Embryonic facial prominence (tissue), 1 donor: ENCODE measurements around the gene ALDH3A2.

ENCODE experiments used
- DNase-seq: peaks from one replicate; pipeline ENCODE4 v3.0.0-alpha.2; 2016; ENCODE audit errors: extremely low spot score

The ALDH3A2 gene

GRCh38 chr17:19648475-19649273, at the start of gene ALDH3A2:
Gene ALDH3A2, plus strand, starts transcription at chr17:19648751. Its CDS starts 221 bp downstream, at chr17:19648972.
- DNase-seq = peak; percentile 81

DNA sequence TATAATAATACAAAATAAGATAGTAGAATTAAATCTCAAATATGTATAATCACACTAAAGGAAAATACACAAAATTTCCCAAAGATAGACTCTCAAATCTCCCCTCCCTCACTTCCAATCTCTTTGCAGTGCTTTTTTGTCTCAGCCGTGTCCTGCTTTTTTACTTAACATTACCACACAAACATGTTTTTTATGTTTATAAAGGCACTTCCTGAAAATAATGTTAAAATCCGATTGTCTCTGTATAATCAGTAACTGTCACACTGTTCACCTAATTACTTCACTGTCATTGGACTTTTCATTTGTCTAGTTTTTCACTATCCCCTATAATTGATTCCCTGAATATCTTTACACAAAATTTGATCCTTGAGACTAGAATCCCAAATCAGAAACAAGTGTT, 38.2 kb upstream of the ALDH3A2 start:
- DNase-seq = no peak

- no peak for DNase-seq
Observed at GRCh38 chr17:19610879-19611278, 37.7 kb upstream of the ALDH3A2 start.

- no peak for DNase-seq
Observed at GRCh38 chr17:19613979-19614378, 34.6 kb upstream of the ALDH3A2 start.

DNA sequence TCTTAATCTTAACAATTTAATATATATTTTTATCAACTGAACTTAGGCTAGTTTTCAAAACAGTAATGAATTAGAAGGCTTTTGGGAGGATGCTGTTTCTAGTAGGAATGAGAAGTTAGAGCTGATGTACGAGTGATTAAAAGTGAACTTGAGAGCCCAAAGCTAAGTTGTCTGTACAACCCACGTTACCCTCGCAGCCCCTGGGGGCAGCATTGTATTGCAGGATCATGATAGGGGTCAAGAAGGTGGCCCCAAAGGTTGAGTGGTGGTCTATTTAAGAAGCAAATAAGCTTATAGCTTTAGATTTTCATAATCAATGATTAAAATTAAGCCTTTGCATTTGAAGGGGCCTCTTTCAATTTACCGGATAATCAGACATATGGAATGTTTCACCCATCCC, 33.7 kb upstream of the ALDH3A2 start:
- no peak for DNase-seq

DNA sequence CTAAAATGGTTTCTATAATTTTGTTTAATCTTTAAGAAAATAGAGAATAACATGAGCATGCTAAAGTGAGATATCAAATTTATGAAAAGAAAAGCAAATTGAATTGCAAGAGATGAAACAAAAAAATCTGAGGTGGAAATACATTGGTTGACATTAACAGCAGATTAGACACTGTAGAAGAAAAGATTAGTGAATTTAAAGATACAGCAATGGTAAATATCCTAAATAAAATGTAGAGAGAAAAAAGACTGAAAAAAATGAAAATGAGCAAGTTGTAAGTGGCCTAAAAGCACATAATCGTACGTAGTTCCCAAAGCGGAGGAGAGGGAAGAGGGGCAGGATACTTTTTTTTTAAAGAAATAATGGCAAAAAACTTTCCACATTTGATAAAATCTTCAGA, 30.5 kb upstream of the ALDH3A2 start:
- DNase-seq = no peak

DNA sequence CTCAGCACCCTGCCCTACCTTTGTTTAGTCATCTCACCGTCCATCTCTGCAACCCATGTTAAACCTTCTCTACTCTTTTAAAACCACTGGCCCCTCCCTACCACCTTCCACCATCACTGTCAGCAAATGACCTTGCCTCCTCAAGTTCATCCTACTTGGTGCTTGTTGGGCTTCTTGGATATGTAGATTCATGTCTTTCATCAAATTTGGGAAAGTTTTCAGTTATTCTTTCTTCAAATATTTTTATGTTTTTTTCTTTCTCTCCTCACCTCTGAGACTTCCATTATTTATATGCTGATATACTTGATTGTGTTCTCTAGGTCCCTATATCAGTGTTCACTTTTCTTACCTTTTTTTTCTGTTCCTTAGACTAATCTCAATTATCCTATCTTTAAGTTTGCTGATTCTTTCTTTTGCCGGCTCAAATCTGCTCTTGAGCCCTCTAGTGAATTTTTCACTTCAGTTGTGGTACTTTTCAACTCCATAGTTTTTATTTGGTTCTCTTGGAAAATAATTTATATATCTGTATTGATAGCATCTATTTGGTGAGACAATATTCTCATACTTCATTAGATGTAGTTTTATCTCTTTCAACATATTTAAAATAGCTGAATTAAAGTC, 28.7 kb upstream of the ALDH3A2 start:
- no peak for DNase-seq

- no peak for DNase-seq
Observed at GRCh38 chr17:19621697-19622096, 26.9 kb upstream of the ALDH3A2 start.

GRCh38 chr17:19626079-19626478, 22.5 kb upstream of the ALDH3A2 start:
- DNase-seq = no peak

GRCh38 chr17:19629449-19629848, 19.1 kb upstream of the ALDH3A2 start:
- DNase-seq = no peak

- DNase-seq = no peak
Observed at GRCh38 chr17:19630035-19630434, 18.5 kb upstream of the ALDH3A2 start.

DNA sequence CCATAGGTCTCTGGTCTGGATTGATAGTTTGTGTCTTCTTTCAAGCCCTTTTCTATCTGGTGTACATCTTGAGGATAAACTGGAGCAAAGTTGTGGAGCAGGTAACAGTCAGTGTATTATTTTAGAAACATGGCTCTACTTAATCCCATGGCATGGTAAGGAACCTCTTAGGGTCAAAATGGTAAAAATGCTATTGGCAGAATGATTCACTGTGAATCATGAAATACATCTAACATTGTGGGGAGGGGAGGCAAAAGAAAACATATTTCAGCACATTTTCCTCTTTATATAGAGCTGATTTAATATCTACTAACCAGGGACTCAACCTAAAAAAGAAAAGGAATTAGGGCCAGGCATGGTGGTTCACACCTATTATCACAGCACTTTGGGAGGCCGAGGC, 17.9 kb upstream of the ALDH3A2 start:
- DNase-seq = no peak

- DNase-seq = no peak
Observed at GRCh38 chr17:19631905-19632304, 16.6 kb upstream of the ALDH3A2 start.

GRCh38 chr17:19641687-19642372, 6.7 kb upstream of the ALDH3A2 start:
- no peak for DNase-seq

DNA sequence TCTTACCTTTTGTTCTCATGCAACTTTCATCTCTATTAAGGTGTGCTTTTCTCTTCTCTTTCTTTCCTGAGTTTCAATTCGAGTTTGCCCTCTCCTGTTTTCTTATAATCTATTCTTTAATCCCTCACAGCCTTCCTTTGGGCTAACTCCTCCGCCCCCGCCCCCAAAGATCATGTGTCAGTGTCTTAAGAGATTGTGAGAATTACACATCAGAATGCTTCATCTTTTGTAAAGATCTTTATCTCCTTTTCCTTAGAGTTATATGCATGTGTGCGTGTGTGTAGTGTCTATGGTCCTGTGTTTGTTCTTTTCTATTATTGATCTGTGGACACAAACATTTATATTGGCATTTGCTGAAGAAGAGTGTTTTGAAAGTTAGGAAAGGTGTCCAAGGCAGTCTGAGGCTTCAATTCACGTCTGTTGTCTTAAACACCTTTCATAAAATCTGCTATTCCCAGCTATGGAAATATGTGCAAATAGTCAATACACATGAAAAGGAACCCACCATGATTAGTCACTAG, 6.1 kb upstream of the ALDH3A2 start:
- no peak for DNase-seq

GRCh38 chr17:19644493-19645210, 3.9 kb upstream of the ALDH3A2 start:
- no peak for DNase-seq

DNA sequence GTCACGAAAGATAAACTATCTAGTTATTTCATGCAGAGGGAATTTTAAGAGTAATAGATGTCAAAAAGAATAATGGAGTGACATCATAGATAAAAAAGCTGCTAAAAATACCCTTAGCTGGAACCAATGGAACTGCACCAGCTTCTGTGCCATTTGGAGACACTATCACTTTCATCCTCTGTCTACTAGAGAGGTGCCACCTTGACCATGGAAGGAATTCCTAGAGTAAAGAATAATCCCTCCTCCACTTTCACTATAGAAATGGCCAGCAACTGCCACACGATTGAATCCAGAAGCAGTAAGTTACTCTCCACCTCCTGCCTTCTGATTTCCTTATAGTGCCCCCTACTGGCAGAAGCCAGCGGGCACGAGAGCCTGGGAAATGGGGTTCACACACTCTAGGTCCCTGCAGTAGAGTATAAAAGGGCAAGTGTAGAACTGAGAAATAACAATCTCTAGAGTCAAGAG, 2.8 kb upstream of the ALDH3A2 start:
- no peak for DNase-seq

DNA sequence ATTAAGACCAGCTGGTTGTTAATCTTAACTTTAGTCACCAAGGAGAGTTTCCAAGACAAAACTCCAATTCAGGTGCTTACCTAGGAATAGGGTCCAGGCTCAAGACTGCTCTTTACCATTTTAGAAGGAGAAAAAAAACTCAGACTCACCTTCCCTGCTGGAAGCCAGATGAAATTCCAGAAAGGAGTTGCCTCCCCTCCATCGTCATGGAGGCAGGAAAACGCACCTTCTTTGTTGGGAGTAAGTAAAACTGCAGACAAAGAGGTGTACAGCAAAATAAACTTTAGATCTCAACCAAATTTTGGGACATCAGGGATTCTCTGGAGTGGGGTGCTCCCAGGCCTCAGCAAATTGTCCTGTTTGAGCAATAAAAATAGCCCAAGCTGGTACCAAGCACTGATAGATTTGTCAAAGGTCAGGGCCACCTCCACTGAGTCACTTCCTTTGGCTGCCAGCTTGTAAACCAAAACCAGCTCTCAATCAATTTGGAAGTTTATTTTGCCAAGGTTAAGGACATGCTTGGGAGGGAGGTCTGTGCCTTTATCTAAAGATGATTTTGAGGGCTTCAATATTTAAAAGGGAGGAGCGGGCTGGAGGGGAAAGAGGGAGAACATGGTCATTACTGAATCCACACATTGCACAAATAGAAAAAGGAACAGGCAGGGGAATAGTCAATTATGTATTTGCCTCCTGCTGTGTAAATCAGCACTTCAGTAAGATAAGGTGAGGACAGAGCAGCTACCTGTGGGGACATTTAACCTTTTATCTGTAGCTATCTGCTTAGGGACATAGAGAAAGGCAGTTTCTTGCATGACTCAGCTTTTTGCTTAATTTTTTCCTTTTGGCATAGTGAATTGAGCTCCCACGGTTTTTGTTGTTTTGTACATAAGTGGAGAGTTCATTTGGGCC, 1.5 kb upstream of the ALDH3A2 start:
- DNase-seq = no peak

DNA sequence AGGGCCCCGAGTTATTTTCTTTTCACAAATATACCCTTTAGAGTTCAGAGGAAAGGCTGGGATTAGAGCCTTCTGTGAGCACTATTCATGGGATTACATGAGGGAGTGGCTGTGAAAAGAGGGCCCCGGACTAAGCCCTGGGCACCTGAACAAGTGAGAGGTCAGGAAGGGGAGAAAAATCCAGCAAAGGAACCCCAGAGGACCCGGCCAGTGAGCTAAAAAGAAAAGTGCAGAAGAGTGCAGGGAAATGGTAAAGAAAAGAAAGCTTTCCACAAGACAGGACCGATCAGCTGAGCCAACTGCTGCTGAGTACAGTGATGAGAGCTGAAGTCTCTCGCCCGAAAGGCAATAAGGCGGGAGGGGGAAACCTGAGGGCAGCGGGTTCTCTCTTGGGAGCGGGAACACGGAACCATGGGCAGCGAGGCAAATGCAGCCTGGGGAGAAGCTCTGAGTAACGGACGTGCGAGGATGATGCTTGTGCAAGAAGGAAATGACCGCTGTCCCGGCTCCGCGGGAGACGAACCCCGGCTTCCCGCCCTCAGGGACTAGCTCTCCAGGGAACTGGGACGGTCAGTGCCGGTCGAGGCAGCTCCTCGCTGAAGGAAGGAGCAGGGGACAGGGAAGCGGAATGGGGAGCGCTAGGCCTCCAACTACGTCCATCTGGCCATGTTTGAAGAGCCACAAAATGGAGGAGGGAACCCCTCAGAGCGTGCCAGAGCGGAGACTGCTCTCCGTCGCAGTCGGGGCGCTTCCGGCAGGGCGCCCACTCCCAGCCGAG, 665 bp upstream of the ALDH3A2 start:
- peak; percentile 20 for DNase-seq

GRCh38 chr17:19649274-19649541, 657 bp downstream of the ALDH3A2 start:
- no peak for DNase-seq
